Thyroid gland (tissue), 4 donors: ENCODE measurements around the gene CFDP1. TPM values are rescaled to one million over a fixed set of nuclear protein-coding genes. Genes with fewer than 3 reads are reported as not detected.
A peak's percentile ranks its signal among the peaks of the same experiment; 100 is the strongest.

Experiments
- DNase-seq, 2 donors: peaks; one replicate each; pipeline ENCODE4 v3.0.0-alpha.2; 2019
- H3K27ac ChIP-seq, 3 donors: fragments of 200-600 bp; sonication (generic); 1 replicate in 2 of 3; 2 replicates in 1 of 3; pipeline ENCODE4 v1.5.1; 2016 to 2019; ENCODE audit warnings: mild to moderate bottlenecking in 1 of 3, moderate library complexity in 1 of 3
- H3K27me3 ChIP-seq: fragments of 200-600 bp; sonication (generic); one replicate; pipeline ENCODE4 v1.5.1; 2019
- H3K36me3 ChIP-seq, 2 donors: fragments of 200-600 bp; sonication (generic); one replicate each; pipeline ENCODE4 v1.5.1; 2016 to 2019
- H3K4me1 ChIP-seq, 2 donors: fragments of 200-600 bp; sonication (generic); one replicate each; pipeline ENCODE4 v1.5.1; 2017 to 2019
- H3K4me3 ChIP-seq, 3 donors: fragments of 200-600 bp; sonication (generic); replicated peaks in 1 of 3; 1 replicate in 2 of 3; 2 replicates in 1 of 3; pipeline ENCODE4 v1.5.1; 2016; ENCODE audit warnings: mild to moderate bottlenecking in 1 of 3
- H3K9me3 ChIP-seq: fragments of 200-600 bp; sonication (generic); one replicate; pipeline ENCODE4 v1.5.1; 2017
- CTCF ChIP-seq, 6 experiments: fragments of 200-600 bp in 3 of 6; fragments of 450-650 bp in 3 of 6; sonication (generic) in 3 of 6; IDR thresholded peaks; one replicate each; pipeline ENCODE4 v1.5.1; 2016 to 2019; ENCODE audit warnings: antibody characterized with exemption in 6 of 6, mild to moderate bottlenecking in 2 of 6, inconsistent platforms in 1 of 6, moderate library complexity in 1 of 6
- POLR2A ChIP-seq, 2 donors: fragments of 450-650 bp; IDR thresholded peaks; one replicate each; pipeline ENCODE4 v1.6.1; 2017; ENCODE audit warnings: antibody characterized with exemption in 2 of 2, mild to moderate bottlenecking in 2 of 2, moderate library complexity in 1 of 2
- WGBS, 2 donors: methylation state at CpG; one replicate each; pipeline ENCODE4 v1.1.5; 2017; 5-methylcytosine and 5-hydroxymethylcytosine counted together
- intact Hi-C: fragments of 100-400 bp; cut with DNase I; formaldehyde crosslinking; loops from one replicate; pipeline ENCODE4 v1.15.1; 2023
- total RNA-seq, 4 donors: library from RNA; depleted of rRNA; stranded (reverse); fragments of >200 nt; gene quantifications; one replicate each; pipeline ENCODE4 v1.2.3, GENCODE V29; 2016

Gene CFDP1
- 10 to 100 TPM; 50.5 to 77.9 (median 60.7) TPM for total RNA-seq

- peak within 1 kb of the TSS; percentile 48 to 97 (median 78) for H3K4me3 ChIP-seq
- H3K4me1 ChIP-seq: peaks cover 0 to 25% of the 10 kb centered on the region in 2 donors
- H3K27ac ChIP-seq: peak within 1 kb of the TSS; percentile 92 to 99 (median 98)
- no peaks in the 10 kb centered on the region for H3K36me3 ChIP-seq
- 1 to 2% methylated on average over 29 to 49 of the region's 85 CpGs for WGBS, 2 donors
- peak; percentile 96 to 97 for DNase-seq
- H3K9me3 ChIP-seq: no peaks in the 10 kb centered on the region
- H3K27me3 ChIP-seq: no peaks in the 10 kb centered on the region
- intact Hi-C loops: loop anchor here (2.0 kb wide), 1 partner anchor 32 kb away; the partner anchor contains the start of gene TMEM170A
- TF ChIP-seq POLR2A (IDR thresholded peaks at IDR 0.05): peak; percentile 62 to 86
- no peak for TF ChIP-seq CTCF (IDR thresholded peaks at IDR 0.05)
Measured at GRCh38 chr16:75432828-75433731, at the start of gene CFDP1. Gene CFDP1, minus strand, starts transcription at chr16:75433503. Its CDS starts 151 bp downstream, at chr16:75433352.

DNA sequence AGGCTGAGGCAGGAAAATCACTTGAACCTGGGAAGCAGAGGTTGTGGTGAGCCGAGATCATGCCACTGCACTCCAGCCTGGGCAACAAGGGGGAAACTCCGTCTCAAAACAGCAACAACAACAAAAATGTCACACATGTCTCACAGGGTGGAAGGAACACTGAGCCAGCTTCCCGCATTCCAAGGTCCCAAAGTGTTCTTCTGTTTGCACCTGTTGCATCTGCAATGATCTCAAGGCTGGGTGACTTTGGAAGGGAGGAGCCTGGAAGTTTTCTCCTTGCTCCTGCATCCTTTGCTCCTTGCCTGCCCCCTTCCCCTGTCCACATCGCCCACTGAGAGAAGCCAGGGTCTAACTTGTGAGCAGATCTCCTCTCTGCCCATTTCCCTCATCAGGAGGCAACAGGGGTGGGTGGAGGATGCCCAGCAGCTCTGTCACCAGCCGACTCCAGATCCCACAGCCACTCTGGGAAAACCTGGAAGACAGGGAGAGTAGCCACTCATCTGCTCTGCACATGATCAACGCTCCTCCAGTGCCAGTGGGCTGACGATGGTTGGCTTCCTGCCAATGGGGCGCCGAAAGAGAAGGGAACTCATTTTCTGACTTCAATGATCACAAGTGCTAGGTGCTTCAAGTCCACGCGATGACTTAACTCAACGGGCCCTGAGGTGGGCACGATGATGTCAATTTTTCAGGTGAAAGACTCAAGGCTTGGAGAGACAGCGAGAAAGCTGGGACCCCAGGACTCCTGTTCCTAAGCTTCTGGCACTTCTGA is 49.3 kb upstream of the CFDP1 start:
- Histone ChIP-seq H3K4me3 (no peak overlapping the region), H3K4me1 (peaks cover 0 to 10% of the 10 kb centered on the region in 2 donors), H3K36me3 (no peaks in the 10 kb centered on the region), H3K27ac (no peak overlapping the region), H3K9me3 (no peaks in the 10 kb centered on the region), H3K27me3 (no peaks in the 10 kb centered on the region)
- TF ChIP-seq POLR2A (IDR thresholded peaks at IDR 0.05): no peak
- TF ChIP-seq CTCF (IDR thresholded peaks at IDR 0.05): no peak
- peak in 1 of 2 donors; percentile 23 for DNase-seq
- intact Hi-C loops: no loop called here
- WGBS, 2 donors: 49 to 56% methylated on average over 12 to 14 of the region's 14 CpGs

DNA sequence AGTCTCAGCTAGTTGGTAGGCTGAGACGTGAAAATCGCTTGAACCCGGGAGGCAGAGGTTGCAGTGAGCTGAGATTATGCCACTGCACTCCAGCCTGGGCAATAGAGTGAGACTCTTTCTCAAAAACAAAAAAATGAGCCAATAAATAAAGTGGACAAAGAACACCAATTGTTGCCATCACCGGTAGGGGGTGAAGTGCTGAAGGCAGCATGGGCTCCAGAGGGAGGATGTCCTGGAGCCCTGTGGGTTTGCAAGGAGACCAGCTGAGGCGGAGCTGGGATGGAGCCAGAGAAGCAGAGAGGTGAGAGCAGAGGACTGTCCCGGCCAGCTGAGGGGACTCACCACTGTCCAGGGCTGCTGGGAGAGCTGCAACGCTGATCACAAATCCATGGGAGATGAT is 48.2 kb upstream of the CFDP1 start:
- Histone ChIP-seq H3K4me1 (peaks cover 0 to 13% of the 10 kb centered on the region in 2 donors), H3K9me3 (no peaks in the 10 kb centered on the region), H3K36me3 (no peaks in the 10 kb centered on the region), H3K27me3 (no peaks in the 10 kb centered on the region), H3K27ac (no peak overlapping the region), H3K4me3 (no peak overlapping the region)
- no peak for DNase-seq
- 88 to 90% methylated on average over 7 of the region's 7 CpGs for WGBS, 2 donors
- TF ChIP-seq CTCF (IDR thresholded peaks at IDR 0.05) (no peak), POLR2A (IDR thresholded peaks at IDR 0.05) (no peak)
- intact Hi-C loops: no loop called here

DNA sequence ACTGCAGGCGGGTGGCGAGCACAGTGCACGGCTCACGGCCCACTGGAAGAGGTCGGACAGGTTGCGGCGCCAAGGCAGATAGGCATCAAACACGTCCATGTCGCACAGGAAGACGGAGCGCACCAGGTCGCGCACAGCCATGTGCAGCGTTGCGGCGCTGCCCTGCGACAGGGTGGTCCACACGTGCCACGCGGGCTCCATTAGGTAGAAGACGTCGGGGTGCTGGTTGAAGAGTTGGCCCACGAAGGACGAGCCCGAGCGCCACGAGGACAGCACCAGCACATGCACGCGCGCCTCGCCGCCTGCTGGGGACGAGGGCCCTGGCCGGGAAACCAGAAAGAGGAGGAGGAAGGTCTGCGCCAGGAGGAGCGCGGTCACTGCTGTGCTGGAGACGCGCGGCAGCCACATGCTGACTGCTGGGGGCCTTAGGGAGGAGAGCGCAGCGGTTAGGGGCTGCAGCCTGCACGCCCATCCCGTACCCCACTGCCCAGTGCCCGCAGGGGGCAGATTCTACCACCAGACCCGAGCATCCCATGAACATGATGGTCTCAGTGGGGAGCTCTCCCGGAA is 46.2 kb upstream of the CFDP1 start:
- DNase-seq: no peak
- Histone ChIP-seq H3K9me3 (no peaks in the 10 kb centered on the region), H3K4me1 (peaks cover 0 to 13% of the 10 kb centered on the region in 2 donors), H3K27me3 (no peaks in the 10 kb centered on the region), H3K27ac (no peak overlapping the region), H3K36me3 (no peaks in the 10 kb centered on the region), H3K4me3 (no peak overlapping the region)
- TF ChIP-seq CTCF (IDR thresholded peaks at IDR 0.05) (no peak), POLR2A (IDR thresholded peaks at IDR 0.05) (no peak)
- WGBS, 2 donors: 94 to 96% methylated on average over 43 to 47 of the region's 47 CpGs
- intact Hi-C loops: loop anchor here (10.0 kb wide), 1 partner anchor 75 kb away; the partner anchor contains the start of gene TMEM231
